WTC11 (cell line): Measurements from ENCODE around the gene TMEM151A. TPM values are rescaled to one million over a fixed set of nuclear protein-coding genes. Genes with fewer than 3 reads are reported as not detected.
A peak's percentile ranks its signal among the peaks of the same experiment; 100 is the strongest.

Source experiments
- ATAC-seq: fragments of 200-7000 bp; cut with Tn5 transposase; 2 replicates; pipeline ENCODE4 v1.10.0; 2021; ENCODE audit warnings: mild to moderate bottlenecking, moderate library complexity
- CTCF ChIA-PET: fragments of 300-600 bp; sonication (Branson Sonifier 250); formaldehyde crosslinking; loops from one replicate; lab custom pipeline; 2021; ENCODE audit warnings: antibody characterized with exemption; lab: Charles Lee
- POLR2A ChIA-PET: fragments of 350-600 bp; sonication (Branson Sonifier 250); formaldehyde crosslinking; loops from one replicate; lab custom pipeline; 2021; ENCODE audit warnings: antibody characterized with exemption; lab: Charles Lee
- DNase-seq: peaks from one replicate; pipeline ENCODE4 v3.0.0; 2021; ENCODE audit warnings: low spot score
- H3K27ac Mint-ChIP-seq: 2 replicates; pipeline ENCODE4 v1.8.0; 2021; ENCODE audit warnings: mixed read lengths
- H3K27me3 Mint-ChIP-seq: 2 replicates; pipeline ENCODE4 v1.8.0; 2021; ENCODE audit warnings: low read depth, mild to moderate bottlenecking, moderate library complexity, mixed read lengths
- H3K36me3 Mint-ChIP-seq: 2 replicates; pipeline ENCODE4 v1.8.0; 2021; ENCODE audit warnings: mixed read lengths
- H3K4me1 Mint-ChIP-seq: 2 replicates; pipeline ENCODE4 v1.8.0; 2022; ENCODE audit warnings: mixed read lengths
- H3K4me3 Mint-ChIP-seq: 2 replicates; pipeline ENCODE4 v1.8.0; 2021; ENCODE audit warnings: mild to moderate bottlenecking, moderate library complexity, mixed read lengths
- H3K9me3 Mint-ChIP-seq: 2 replicates; pipeline ENCODE4 v1.8.0; 2021; ENCODE audit warnings: mixed read lengths
- ARID4B ChIP-seq: sonication (generic); formaldehyde crosslinking; IDR thresholded peaks from 2 replicates; pipeline ENCODE4 v1.8.0; 2023; ENCODE audit warnings: missing genetic modification reagents, mild to moderate bottlenecking, borderline replicate concordance
- ATF2 ChIP-seq: sonication (generic); formaldehyde crosslinking; IDR thresholded peaks from 2 replicates; pipeline ENCODE4 v1.8.1; 2022; ENCODE audit warnings: low read depth, missing genetic modification reagents, borderline replicate concordance
- ATF6 ChIP-seq: sonication (generic); formaldehyde crosslinking; IDR thresholded peaks from 2 replicates; pipeline ENCODE4 v1.8.1; 2023; ENCODE audit warnings: mild to moderate bottlenecking, missing genetic modification reagents
- CREM ChIP-seq: sonication (generic); formaldehyde crosslinking; IDR thresholded peaks from 2 replicates; pipeline ENCODE4 v1.8.1; 2022; ENCODE audit warnings: mild to moderate bottlenecking, missing genetic modification reagents, moderate library complexity
- E2F1 ChIP-seq: sonication (generic); formaldehyde crosslinking; IDR thresholded peaks from 2 replicates; pipeline ENCODE4 v1.8.0; 2022; ENCODE audit warnings: mild to moderate bottlenecking, missing genetic modification reagents
- OVOL2 ChIP-seq: fragments of 250-450 bp; sonication (Bioruptor Pico); IDR thresholded peaks from 2 replicates; pipeline ENCODE4 v1.9.0; 2021; ENCODE audit warnings: mild to moderate bottlenecking, borderline replicate concordance
- RELA ChIP-seq: sonication (generic); formaldehyde crosslinking; IDR thresholded peaks from 2 replicates; pipeline ENCODE4 v1.8.1; 2022; ENCODE audit warnings: missing genetic modification reagents, mild to moderate bottlenecking, borderline replicate concordance
- RORB ChIP-seq: fragments of 250-450 bp; sonication (Bioruptor Pico); IDR thresholded peaks from 2 replicates; pipeline ENCODE4 v1.9.0; 2021; ENCODE audit warnings: mild to moderate bottlenecking
- TCF7 ChIP-seq: sonication (generic); formaldehyde crosslinking; IDR thresholded peaks from 2 replicates; pipeline ENCODE4 v1.8.0; 2022; ENCODE audit warnings: mild to moderate bottlenecking, low read depth, missing genetic modification reagents, moderate library complexity
- TEAD4 ChIP-seq: sonication (generic); formaldehyde crosslinking; IDR thresholded peaks from 2 replicates; pipeline ENCODE4 v1.8.0; 2022; ENCODE audit warnings: mild to moderate bottlenecking, missing genetic modification reagents
- ZNF423 ChIP-seq: fragments of 250-450 bp; sonication (Bioruptor Pico); IDR thresholded peaks from 2 replicates; pipeline ENCODE4 v2.1.2; 2022; ENCODE audit warnings: mild to moderate bottlenecking, moderate library complexity
- total RNA-seq: library from RNA; stranded (reverse); gene quantifications from 3 replicates; pipeline ENCODE4 v1.2.3, GENCODE V29; 2021
- TF ChIP-seq, protein P1 (sequence below): sonication (generic); formaldehyde crosslinking; IDR thresholded peaks from 2 replicates; pipeline ENCODE4 v1.8.0; 2022; ENCODE audit warnings: missing genetic modification reagents
- TF ChIP-seq, protein P2 (sequence below): sonication (generic); formaldehyde crosslinking; IDR thresholded peaks from 2 replicates; pipeline ENCODE4 v1.8.1; 2023; ENCODE audit warnings: mild to moderate bottlenecking, moderate library complexity, missing genetic modification reagents
- TF ChIP-seq, protein P3 (sequence below): fragments of 250-450 bp; sonication (Bioruptor Pico); IDR thresholded peaks from 2 replicates; pipeline ENCODE4 v1.9.0; 2021; ENCODE audit warnings: moderate library complexity, mild to moderate bottlenecking, inconsistent platforms, borderline replicate concordance
- TF ChIP-seq, protein P4 (sequence below): fragments of 250-450 bp; sonication (Bioruptor Pico); IDR thresholded peaks from 2 replicates; pipeline ENCODE4 v1.8.0; 2021; ENCODE audit warnings: mild to moderate bottlenecking

Gene TMEM151A
- total RNA-seq, 1 experiment from 2014 or later = 2.2 TPM

DNA sequence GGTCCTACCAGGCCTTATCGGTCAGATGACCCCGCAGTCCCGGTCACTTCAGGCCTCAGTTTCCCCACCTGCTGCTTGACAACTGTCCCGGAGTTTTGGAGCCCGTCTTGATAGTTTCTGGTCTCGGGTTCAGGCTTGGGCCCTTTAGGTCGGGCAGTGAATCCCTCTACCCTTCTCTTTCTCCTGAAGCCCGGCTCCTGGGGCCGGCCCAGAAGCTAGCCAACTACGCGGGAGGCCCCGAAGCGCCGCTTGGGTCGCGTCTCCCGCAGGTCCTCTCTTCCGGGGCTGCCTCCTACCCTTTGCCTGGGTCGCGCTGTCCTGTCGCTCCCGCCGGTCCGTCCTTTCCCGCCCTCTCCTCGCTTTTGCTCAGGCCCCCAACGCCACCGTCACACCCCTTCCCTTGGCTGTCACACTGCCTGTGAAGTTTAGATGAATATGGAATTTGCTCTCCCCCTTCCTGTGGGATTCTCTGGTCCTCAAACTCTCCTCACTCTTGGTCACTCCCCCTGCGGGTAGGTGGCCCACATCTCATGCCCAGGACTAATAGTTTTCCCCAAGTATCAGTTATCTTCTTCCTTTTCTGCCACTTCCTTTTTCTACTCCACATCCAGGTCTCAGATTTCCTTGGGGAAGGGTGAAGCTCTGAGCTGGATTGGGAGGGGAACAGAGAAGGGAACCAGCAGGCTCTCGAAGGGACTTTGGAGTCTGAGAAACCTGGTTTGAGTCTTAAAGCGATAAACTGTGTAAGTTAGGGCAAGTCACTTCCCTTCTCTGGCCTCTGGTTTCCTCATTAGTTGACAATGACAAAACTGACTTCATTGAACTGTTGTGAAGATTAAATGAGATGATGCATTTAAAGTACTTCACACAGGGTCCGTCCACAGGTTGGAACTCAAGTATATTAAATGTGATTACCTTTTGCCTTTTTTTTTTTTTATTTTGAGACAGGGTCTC, 22.5 kb upstream of the TMEM151A start:
- POLR2A ChIA-PET = interaction anchor here (0.6 to 1.5 kb wide), 3 partner anchors 8 to 132 kb away, joined by 3 to 5 read pairs (median 4); no protein-coding TSS in a partner anchor
- Mint-ChIP-seq H3K27ac (peak overlapping the region; percentile 98), H3K4me1 (peaks cover 12% of the 10 kb centered on the region), H3K4me3 (peak overlapping the region; percentile 97), H3K27me3 (no peaks in the 10 kb centered on the region; the same call in 1 of the 2 replicates), H3K36me3 (peaks cover 36% of the 10 kb centered on the region), H3K9me3 (no peaks in the 10 kb centered on the region)
- DNase-seq (peak; percentile 43), ATAC-seq (no peak)
- CTCF ChIA-PET = interaction anchor here (1.0 to 4.0 kb wide), 10 partner anchors 8 to 135 kb away, joined by 3 to 33 read pairs (median 6); partner anchors contain the start of genes CD248, CNIH2 and TMEM151A
- no peak for TF ChIP-seq TCF7 (CRISPR knock-in tag)
- TF ChIP-seq, protein P1, sequence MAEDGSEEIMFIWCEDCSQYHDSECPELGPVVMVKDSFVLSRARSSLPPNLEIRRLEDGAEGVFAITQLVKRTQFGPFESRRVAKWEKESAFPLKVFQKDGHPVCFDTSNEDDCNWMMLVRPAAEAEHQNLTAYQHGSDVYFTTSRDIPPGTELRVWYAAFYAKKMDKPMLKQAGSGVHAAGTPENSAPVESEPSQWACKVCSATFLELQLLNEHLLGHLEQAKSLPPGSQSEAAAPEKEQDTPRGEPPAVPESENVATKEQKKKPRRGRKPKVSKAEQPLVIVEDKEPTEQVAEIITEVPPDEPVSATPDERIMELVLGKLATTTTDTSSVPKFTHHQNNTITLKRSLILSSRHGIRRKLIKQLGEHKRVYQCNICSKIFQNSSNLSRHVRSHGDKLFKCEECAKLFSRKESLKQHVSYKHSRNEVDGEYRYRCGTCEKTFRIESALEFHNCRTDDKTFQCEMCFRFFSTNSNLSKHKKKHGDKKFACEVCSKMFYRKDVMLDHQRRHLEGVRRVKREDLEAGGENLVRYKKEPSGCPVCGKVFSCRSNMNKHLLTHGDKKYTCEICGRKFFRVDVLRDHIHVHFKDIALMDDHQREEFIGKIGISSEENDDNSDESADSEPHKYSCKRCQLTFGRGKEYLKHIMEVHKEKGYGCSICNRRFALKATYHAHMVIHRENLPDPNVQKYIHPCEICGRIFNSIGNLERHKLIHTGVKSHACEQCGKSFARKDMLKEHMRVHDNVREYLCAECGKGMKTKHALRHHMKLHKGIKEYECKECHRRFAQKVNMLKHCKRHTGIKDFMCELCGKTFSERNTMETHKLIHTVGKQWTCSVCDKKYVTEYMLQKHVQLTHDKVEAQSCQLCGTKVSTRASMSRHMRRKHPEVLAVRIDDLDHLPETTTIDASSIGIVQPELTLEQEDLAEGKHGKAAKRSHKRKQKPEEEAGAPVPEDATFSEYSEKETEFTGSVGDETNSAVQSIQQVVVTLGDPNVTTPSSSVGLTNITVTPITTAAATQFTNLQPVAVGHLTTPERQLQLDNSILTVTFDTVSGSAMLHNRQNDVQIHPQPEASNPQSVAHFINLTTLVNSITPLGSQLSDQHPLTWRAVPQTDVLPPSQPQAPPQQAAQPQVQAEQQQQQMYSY (CRISPR knock-in tag) = peak; percentile 59
- no peak for TF ChIP-seq RELA
- TF ChIP-seq, protein P2, sequence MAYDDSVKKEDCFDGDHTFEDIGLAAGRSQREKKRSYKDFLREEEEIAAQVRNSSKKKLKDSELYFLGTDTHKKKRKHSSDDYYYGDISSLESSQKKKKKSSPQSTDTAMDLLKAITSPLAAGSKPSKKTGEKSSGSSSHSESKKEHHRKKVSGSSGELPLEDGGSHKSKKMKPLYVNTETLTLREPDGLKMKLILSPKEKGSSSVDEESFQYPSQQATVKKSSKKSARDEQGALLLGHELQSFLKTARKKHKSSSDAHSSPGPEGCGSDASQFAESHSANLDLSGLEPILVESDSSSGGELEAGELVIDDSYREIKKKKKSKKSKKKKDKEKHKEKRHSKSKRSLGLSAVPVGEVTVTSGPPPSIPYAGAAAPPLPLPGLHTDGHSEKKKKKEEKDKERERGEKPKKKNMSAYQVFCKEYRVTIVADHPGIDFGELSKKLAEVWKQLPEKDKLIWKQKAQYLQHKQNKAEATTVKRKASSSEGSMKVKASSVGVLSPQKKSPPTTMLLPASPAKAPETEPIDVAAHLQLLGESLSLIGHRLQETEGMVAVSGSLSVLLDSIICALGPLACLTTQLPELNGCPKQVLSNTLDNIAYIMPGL = peak; percentile 50; the same call in 1 of the 2 replicates

- POLR2A ChIA-PET = no interaction called here
- no peaks in the 10 kb centered on the region; the same call in 1 of the 2 replicates for H3K27me3 Mint-ChIP-seq
- no peaks in the 10 kb centered on the region for H3K9me3 Mint-ChIP-seq
- no peak overlapping the region for H3K4me3 Mint-ChIP-seq
- CTCF ChIA-PET = interaction anchor here (0.7 to 3.0 kb wide), 2 partner anchors 11 to 476 kb away, joined by 3 to 9 read pairs; no protein-coding TSS in a partner anchor
- ATAC-seq (no peak), DNase-seq (no peak)
- H3K4me1 Mint-ChIP-seq = peaks cover 12% of the 10 kb centered on the region
- no peak overlapping the region for H3K27ac Mint-ChIP-seq
- peaks cover 32% of the 10 kb centered on the region for H3K36me3 Mint-ChIP-seq
- TF ChIP-seq E2F1 (CRISPR knock-in tag) (no peak), TEAD4 (CRISPR knock-in tag) (no peak), ATF6 (no peak), ZNF423 (CRISPR knock-in tag) (no peak), OVOL2 (no peak), RORB (no peak), ATF2 (no peak), ARID4B (CRISPR knock-in tag) (no peak), CREM (CRISPR knock-in tag) (no peak)
- TF ChIP-seq, protein P3, sequence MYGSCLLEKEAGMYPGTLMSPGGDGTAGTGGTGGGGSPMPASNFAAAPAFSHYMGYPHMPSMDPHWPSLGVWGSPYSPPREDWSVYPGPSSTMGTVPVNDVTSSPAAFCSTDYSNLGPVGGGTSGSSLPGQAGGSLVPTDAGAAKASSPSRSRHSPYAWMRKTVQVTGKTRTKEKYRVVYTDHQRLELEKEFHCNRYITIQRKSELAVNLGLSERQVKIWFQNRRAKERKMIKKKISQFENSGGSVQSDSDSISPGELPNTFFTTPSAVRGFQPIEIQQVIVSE (CRISPR knock-in tag) = no peak
- TF ChIP-seq, protein P4, sequence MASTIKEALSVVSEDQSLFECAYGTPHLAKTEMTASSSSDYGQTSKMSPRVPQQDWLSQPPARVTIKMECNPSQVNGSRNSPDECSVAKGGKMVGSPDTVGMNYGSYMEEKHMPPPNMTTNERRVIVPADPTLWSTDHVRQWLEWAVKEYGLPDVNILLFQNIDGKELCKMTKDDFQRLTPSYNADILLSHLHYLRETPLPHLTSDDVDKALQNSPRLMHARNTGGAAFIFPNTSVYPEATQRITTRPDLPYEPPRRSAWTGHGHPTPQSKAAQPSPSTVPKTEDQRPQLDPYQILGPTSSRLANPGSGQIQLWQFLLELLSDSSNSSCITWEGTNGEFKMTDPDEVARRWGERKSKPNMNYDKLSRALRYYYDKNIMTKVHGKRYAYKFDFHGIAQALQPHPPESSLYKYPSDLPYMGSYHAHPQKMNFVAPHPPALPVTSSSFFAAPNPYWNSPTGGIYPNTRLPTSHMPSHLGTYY (CRISPR knock-in tag) = no peak
Observed at GRCh38 chr11:66271816-66272215, 19.9 kb upstream of the TMEM151A start.
